Fibroblast of skin of left quadriceps (primary cell): ENCODE measurements around the gene LRFN2.

Experiments
- DNase-seq, 2 experiments: peaks; one replicate each; pipeline ENCODE4 v3.0.0-alpha.2; 2013; ENCODE audit warnings: low read depth in 2 of 2

LRFN2 gene

DNA sequence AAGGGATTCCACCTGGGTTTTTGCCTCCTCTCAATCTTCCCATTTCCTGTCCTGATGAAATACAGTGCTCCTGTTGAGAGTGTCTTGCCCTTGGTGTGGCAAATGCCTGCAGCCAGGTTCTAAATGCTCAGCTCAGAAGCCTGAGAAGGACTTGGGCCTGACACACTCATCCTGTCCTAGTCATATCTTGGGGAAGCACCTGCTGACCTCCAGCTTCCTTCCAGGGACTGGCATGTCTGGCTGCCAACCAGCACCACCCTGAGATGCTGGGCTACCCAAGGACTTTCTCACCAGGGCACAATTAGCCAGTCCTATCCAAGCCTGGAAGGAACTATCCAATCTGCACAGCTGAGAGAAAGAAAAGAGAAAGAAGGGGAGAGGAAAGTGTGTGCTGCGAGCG, 43.4 kb downstream of the LRFN2 start:
- DNase-seq: no peak

DNA sequence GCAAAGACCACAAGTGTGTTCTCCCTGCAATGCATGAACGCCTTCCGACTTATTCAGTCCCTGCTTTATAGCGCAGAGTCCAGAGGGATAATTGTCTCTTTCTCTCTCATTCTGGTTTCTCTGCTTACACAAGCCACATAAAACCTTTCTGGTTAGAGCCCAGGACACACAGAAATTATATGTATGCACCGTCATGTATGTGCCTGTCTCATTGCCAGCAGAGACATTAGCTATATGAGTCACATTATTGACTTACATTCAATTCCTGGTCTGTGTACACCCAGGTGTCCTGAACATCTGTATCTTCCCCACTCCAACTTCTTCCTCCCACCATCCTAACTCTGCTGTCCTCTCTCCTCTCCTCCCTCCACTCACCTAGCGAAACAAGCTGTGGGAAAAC, 44.0 kb downstream of the LRFN2 start:
- DNase-seq: no peak

GRCh38 chr6:40542175-40542764, 44.9 kb downstream of the LRFN2 start:
- no peak for DNase-seq

DNA sequence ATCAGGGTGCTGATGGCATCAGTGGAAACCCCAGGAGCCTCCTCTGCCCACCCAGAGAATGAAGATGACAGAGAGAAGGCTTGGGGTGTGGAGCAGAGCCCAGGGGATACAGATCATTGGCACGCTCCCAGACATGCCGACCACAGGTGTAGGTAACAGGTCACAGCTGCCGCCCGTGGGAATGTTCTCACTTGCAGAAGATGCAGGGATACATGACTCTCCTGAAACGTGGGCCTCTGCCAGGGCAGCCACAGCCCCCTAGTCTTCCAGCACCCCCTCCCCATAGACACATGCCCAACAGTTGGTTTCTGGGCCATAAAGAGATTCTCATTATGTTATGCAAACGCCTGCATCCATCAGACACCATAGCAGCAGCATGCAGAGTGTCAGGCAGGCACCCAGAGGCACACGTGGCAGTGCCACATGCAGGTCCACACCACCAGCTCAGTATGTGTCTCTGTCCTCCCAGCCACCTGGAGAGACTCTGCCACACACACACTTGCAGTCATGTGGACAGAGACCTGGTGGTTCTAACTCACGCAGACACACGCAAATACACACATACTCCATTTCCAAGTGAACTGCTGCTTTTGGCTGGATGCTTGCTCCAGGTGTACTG, 45.5 kb downstream of the LRFN2 start:
- DNase-seq: no peak

GRCh38 chr6:40540790-40541189, 46.4 kb downstream of the LRFN2 start:
- DNase-seq: no peak

DNA sequence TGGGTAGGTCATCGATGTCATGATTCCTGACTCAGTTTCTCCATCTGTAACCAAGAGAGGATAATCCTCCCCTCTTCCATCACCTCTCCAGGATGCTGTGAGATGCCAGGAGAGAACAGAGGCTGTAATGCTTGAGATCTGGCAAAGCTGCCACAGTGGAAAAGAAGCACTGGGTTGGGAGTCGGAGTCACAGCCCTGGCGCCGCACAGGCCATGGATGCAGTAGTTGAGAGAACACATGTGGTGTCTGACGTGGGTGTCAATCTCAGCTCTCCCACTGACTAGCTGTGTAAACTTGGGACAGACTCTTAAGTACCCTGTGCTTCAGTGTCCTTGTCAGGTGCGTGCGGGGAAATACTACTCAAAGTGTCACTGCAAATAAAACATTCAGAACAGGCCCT, 47.3 kb downstream of the LRFN2 start:
- DNase-seq: no peak

DNA sequence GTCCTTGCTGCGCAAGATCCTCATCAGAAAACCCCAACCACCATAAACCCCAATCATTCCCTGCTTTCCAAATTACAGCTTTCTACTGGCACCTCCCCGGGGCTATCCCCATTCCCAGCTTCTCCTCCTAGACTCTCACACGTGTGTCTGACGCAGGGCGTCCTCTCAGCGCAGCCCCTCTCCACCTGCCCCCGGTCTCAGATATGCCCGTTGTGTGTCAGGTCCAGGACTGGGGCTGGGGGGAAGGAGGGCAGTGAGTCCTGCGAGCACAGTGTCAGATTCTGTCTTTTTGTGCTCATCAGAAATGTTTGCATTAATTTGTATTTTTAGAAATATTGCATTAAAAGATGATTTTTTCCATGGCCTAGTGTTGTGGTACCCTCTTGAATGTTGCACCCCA, 48.6 kb downstream of the LRFN2 start:
- no peak for DNase-seq

- DNase-seq: no peak
These were observed 49.7 kb downstream of the LRFN2 start for GRCh38 chr6:40537446-40537845.

GRCh38 chr6:40536442-40536841, 50.7 kb downstream of the LRFN2 start:
- no peak for DNase-seq

GRCh38 chr6:40535819-40536380, 51.3 kb downstream of the LRFN2 start:
- no peak for DNase-seq

DNA sequence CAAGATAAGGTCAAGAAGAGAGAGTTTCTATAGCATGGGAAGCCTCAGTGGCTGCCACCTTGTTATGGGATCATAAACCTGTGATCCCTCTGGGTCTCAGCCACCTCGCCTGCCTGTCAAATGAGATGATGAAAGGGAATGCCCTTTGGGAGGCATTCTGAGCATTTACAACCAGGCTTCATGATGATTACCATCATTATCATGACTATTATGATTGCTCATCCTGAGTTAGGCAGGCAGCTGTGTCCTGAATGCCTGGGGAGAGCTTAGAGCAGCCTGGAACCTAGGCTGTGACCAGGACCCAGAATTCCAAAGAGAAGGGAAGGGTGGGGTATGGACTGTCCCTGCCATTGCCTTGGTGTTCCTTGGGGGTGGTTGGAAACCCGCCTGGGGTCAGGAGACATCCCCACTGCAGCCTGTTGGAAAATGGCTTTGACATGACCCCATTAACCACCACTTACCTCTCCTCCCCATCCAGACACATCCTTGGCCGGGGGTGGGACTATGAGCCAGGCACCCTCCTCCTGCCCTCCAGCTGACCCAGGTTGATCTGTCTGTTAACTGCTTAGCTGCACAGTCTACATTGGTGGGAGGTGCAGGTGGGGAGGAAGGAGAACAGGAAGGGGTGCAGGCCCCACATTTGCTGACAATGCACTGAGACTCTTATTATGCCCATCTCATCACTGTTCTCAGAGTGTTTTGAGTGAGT, 51.9 kb downstream of the LRFN2 start:
- DNase-seq: no peak

- no peak for DNase-seq
These were observed 54.7 kb downstream of the LRFN2 start for GRCh38 chr6:40532349-40533000.

GRCh38 chr6:40529919-40530318, 57.2 kb downstream of the LRFN2 start:
- no peak for DNase-seq

- no peak for DNase-seq
These were observed 58.1 kb downstream of the LRFN2 start for GRCh38 chr6:40529040-40529439.

- DNase-seq: no peak
These were observed 59.1 kb downstream of the LRFN2 start for GRCh38 chr6:40528051-40528450.

- DNase-seq: no peak
These were observed 61.1 kb downstream of the LRFN2 start for GRCh38 chr6:40526036-40526435.

GRCh38 chr6:40524797-40525585, 62.2 kb downstream of the LRFN2 start:
- no peak for DNase-seq

- DNase-seq: no peak
These were observed 63.5 kb downstream of the LRFN2 start for GRCh38 chr6:40523505-40524172.

- no peak for DNase-seq
These were observed 65.7 kb downstream of the LRFN2 start for GRCh38 chr6:40521496-40521895.

GRCh38 chr6:40520678-40521077, 66.5 kb downstream of the LRFN2 start:
- no peak for DNase-seq

- DNase-seq: no peak
These were observed 67.1 kb downstream of the LRFN2 start for GRCh38 chr6:40520084-40520483.
